ENCODE results near the gene MAF. TPM values are rescaled to one million over a fixed set of nuclear protein-coding genes. Genes with fewer than 3 reads are reported as not detected.

MAF gene
- total RNA-seq, 4 donors from 2014 or later, result 24.8 to 52.0 (median 33.6) TPM

DNA sequence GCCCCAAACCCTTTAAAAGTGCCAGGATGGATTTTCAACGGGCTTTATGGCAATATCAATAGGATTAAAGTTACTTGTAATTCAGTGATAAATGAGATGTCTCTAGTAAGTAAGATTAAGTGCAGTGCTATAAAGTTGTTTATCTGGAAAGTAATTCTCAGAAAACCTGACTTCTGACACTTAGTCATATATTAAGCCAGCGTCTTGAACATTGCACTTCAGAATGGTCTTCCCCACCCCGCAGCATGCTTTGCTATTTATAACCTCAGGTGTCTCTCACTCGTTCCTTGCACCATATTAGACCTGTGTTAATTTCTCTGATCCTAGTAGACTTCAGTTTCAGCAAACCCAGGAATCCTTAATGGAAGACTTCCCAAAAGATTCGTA is 2.1 kb upstream of the MAF start:
- no peak for ATAC-seq
- 16 to 24% methylated on average over 4 to 5 of the region's 5 CpGs for WGBS, 2 donors (ENCODE audit: low coverage in 1 of 2)
- Histone ChIP-seq H3K9me3 (no peaks in the 10 kb centered on the region), H3K4me3 (peak overlapping the region in 1 of 2 donors; percentile 74), H3K36me3 (no peaks in the 10 kb centered on the region), H3K4me1 (peaks cover 0 to 34% (median 4%) of the 10 kb centered on the region in 3 donors), H3K27ac (peak overlapping the region in 2 of 4 donors; percentile 29 to 50), H3K27me3 (peaks cover 7% of the 10 kb centered on the region)
- TF ChIP-seq POLR2A (IDR thresholded peaks at IDR 0.05), result no peak
- TF ChIP-seq, protein P1, sequence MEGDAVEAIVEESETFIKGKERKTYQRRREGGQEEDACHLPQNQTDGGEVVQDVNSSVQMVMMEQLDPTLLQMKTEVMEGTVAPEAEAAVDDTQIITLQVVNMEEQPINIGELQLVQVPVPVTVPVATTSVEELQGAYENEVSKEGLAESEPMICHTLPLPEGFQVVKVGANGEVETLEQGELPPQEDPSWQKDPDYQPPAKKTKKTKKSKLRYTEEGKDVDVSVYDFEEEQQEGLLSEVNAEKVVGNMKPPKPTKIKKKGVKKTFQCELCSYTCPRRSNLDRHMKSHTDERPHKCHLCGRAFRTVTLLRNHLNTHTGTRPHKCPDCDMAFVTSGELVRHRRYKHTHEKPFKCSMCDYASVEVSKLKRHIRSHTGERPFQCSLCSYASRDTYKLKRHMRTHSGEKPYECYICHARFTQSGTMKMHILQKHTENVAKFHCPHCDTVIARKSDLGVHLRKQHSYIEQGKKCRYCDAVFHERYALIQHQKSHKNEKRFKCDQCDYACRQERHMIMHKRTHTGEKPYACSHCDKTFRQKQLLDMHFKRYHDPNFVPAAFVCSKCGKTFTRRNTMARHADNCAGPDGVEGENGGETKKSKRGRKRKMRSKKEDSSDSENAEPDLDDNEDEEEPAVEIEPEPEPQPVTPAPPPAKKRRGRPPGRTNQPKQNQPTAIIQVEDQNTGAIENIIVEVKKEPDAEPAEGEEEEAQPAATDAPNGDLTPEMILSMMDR (IDR thresholded peaks at IDR 0.05), result no peak
- no peak for TF ChIP-seq POLR2AphosphoS5 (IDR thresholded peaks at IDR 0.05)
- TF ChIP-seq EP300 (IDR thresholded peaks at IDR 0.05), result no peak

DNA sequence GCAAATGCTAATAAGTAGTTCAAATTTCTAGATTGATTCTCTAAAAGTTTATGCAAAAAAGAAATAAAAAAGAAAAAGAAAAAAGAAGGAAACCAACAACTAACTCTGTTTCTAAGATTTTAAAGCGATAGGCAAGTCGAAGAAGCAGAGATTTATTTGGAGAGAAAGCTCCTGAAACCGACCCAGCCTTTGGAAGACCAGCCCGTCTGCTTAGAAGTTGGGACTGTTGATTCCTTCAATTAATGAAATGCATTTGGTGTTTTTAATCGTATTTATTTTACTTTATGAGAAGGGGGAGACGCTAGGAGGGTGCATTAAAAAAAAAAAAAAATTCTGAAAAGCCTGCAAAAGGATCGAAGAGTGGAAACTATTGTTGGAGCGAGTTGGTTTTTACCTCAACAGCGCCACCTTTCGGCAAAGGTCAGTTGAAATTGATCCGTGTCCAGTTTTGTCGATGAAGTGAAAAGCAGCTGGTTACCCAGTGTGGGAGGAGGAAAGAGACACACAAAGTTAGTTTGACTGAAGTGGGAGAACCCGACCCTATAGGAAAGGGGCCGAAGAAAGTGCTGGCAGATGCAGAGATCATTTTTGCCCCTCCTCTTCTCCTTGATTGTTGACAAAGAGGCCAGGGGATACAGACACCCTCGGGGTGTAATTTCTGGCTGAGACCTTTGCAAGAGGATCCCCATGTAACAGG is 1.5 kb upstream of the MAF start:
- Histone ChIP-seq H3K36me3 (no peaks in the 10 kb centered on the region), H3K27me3 (peaks cover 7% of the 10 kb centered on the region), H3K4me3 (peak overlapping the region; percentile 74 to 75), H3K27ac (peak overlapping the region in 3 of 4 donors; percentile 85 to 91 (median 89)), H3K4me1 (peaks cover 0 to 30% (median 4%) of the 10 kb centered on the region in 3 donors), H3K9me3 (no peaks in the 10 kb centered on the region)
- WGBS, 2 donors (ENCODE audit: low coverage in 1 of 2), result 1 to 3% methylated on average over 15 of the region's 15 CpGs
- peak; percentile 51 for TF ChIP-seq POLR2AphosphoS5 (IDR thresholded peaks at IDR 0.05)
- TF ChIP-seq EP300 (IDR thresholded peaks at IDR 0.05), result no peak
- TF ChIP-seq, protein P1 (IDR thresholded peaks at IDR 0.05), result peak; percentile 65 to 83 (median 77)
- TF ChIP-seq POLR2A (IDR thresholded peaks at IDR 0.05), result no peak
- ATAC-seq, result no peak

GRCh38 chr16:79601092-79601930 is 774 bp upstream of the MAF start:
- peaks cover 7% of the 10 kb centered on the region for H3K27me3 ChIP-seq
- H3K36me3 ChIP-seq, result no peaks in the 10 kb centered on the region
- TF ChIP-seq EP300 (IDR thresholded peaks at IDR 0.05) (no peak), POLR2AphosphoS5 (IDR thresholded peaks at IDR 0.05) (peak; percentile 41), POLR2A (IDR thresholded peaks at IDR 0.05) (peak; percentile 40 to 43)
- TF ChIP-seq, protein P1 (IDR thresholded peaks at IDR 0.05), result no peak
- peak overlapping the region; percentile 74 to 75 for H3K4me3 ChIP-seq
- peaks cover 0 to 30% (median 4%) of the 10 kb centered on the region in 3 donors for H3K4me1 ChIP-seq
- WGBS, 2 donors (ENCODE audit: low coverage in 1 of 2), result 0 to 1% methylated on average over 2 to 20 of the region's 51 CpGs
- peak overlapping the region; percentile 81 to 91 (median 87) for H3K27ac ChIP-seq
- no peaks in the 10 kb centered on the region for H3K9me3 ChIP-seq
- ATAC-seq, result peak; percentile 22

DNA sequence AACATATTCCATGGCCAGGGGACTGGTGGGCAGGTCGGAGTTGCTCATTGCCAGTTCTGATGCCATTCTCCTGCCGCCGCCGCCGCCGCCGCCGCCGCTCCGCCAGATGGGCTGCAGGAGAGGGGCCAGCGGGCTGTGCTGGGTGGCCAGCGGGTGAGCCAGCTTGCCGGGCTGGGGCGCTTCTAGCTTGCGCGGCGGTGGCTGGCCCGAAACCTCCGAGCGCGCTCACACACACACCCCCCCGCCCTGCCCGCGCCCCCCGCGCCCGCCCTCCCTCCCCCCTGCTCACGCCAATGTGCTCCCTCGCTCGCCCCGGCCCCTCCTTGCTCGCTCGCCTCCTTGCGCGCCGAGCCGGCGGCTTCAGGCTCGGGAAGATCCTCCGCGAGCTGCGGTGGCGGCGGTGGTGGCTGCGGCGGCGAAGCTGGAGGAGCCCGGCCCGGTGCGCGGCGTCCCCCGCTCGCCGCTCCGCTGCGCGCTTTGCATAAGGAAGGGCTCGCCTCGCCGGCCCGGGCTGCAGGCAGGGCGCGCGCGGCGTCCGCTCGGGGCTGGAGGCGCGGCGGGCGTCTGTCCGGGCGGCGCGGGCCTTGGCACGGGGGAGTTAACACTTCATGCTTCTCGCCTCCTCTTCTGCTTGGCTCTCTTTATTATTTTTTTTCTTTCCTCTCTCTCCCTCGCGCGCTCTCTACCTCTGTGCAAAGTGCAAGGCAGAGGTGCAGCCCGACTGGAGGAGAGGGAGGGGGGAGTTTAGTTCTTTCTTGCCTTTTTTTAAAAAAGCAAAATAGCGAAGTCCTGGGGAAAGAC is 500 bp downstream of the MAF start:
- peak; percentile 48 for ATAC-seq
- TF ChIP-seq POLR2AphosphoS5 (IDR thresholded peaks at IDR 0.05) (peak; percentile 21), POLR2A (IDR thresholded peaks at IDR 0.05) (no peak), EP300 (IDR thresholded peaks at IDR 0.05) (no peak)
- TF ChIP-seq, protein P1 (IDR thresholded peaks at IDR 0.05), result peak in 1 of 4 experiments; percentile 17
- no peaks in the 10 kb centered on the region for H3K9me3 ChIP-seq
- H3K4me3 ChIP-seq, result peak overlapping the region; percentile 74 to 75
- peaks cover 0 to 30% (median 4%) of the 10 kb centered on the region in 3 donors for H3K4me1 ChIP-seq
- WGBS, 2 donors (ENCODE audit: low coverage in 1 of 2), result 0% methylated on average over 1 to 9 of the region's 84 CpGs
- H3K27ac ChIP-seq, result peak overlapping the region; percentile 81 to 91 (median 87)
- H3K27me3 ChIP-seq, result peaks cover 7% of the 10 kb centered on the region
- no peaks in the 10 kb centered on the region for H3K36me3 ChIP-seq

Data from gastroesophageal sphincter (tissue), 4 donors.